ENCODE measurements around the gene PLD5.

Gene PLD5

DNA sequence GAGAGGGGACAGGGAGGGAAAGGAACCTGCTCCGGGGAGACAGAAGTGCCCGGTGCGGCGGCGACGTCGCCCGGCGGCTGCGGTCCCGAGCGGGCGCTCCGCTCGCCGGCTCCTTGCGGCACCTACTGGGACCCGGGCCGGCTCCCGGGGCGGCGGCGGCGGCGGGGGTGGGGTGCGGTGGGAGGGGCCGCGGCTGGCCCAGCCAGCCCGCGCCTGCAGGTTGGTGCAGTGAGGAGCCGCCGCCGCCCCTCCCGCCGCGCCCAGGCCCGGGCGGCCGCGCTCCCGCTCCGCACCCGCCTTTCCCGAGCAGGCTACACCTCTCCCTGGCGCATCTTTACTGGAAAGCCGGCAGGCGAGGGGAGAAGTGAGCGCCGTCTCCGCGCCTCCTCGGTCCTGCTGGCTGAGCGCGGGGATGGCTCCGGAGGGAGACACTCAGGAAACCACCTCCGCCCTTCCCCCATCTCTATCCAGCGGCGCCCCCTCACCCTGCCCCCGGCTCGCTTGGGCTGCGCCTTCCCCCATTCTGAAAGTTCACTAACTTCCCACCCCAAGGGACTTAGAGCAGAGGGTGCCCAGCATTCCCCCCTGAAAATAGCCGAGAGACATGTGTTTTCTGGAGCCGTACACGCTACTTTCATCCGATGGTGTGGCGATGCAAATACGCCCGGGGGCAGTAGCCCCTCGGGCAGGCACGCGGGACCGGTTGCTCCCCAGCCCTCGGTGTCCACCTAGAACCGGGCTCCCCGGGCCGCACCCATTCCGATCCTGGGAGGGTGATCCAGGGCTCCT lies at the start of gene PLD5:
Gene PLD5, minus strand, starts transcription at position 127 of the 789 bp plus-strand sequence.
- TF ChIP-seq CEBPB (IDR thresholded peaks at IDR 0.05) = no peak
- no peak for TF ChIP-seq TEAD4 (IDR thresholded peaks at IDR 0.05)
- TF ChIP-seq USF1 (IDR thresholded peaks at IDR 0.05) = no peak
- no peak for TF ChIP-seq RAD21 (IDR thresholded peaks at IDR 0.05; ENCODE audit: low read depth)
- no peak for TF ChIP-seq FOXM1 (IDR thresholded peaks at IDR 0.05; ENCODE audit: borderline replicate concordance, low read depth)
- TF ChIP-seq TCF12 (IDR thresholded peaks at IDR 0.05; ENCODE audit: low read depth) = no peak
- TF ChIP-seq, protein P1, sequence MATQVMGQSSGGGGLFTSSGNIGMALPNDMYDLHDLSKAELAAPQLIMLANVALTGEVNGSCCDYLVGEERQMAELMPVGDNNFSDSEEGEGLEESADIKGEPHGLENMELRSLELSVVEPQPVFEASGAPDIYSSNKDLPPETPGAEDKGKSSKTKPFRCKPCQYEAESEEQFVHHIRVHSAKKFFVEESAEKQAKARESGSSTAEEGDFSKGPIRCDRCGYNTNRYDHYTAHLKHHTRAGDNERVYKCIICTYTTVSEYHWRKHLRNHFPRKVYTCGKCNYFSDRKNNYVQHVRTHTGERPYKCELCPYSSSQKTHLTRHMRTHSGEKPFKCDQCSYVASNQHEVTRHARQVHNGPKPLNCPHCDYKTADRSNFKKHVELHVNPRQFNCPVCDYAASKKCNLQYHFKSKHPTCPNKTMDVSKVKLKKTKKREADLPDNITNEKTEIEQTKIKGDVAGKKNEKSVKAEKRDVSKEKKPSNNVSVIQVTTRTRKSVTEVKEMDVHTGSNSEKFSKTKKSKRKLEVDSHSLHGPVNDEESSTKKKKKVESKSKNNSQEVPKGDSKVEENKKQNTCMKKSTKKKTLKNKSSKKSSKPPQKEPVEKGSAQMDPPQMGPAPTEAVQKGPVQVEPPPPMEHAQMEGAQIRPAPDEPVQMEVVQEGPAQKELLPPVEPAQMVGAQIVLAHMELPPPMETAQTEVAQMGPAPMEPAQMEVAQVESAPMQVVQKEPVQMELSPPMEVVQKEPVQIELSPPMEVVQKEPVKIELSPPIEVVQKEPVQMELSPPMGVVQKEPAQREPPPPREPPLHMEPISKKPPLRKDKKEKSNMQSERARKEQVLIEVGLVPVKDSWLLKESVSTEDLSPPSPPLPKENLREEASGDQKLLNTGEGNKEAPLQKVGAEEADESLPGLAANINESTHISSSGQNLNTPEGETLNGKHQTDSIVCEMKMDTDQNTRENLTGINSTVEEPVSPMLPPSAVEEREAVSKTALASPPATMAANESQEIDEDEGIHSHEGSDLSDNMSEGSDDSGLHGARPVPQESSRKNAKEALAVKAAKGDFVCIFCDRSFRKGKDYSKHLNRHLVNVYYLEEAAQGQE (IDR thresholded peaks at IDR 0.05; ENCODE audit: low read depth) = no peak
- TF ChIP-seq EP300 (IDR thresholded peaks at IDR 0.05; ENCODE audit: borderline replicate concordance) = no peak
- TF ChIP-seq CREB1 (IDR thresholded peaks at IDR 0.05; ENCODE audit: low read depth) = no peak
- TF ChIP-seq TAF1 (IDR thresholded peaks at IDR 0.05; ENCODE audit: low read depth) = no peak
- TF ChIP-seq, protein P2, sequence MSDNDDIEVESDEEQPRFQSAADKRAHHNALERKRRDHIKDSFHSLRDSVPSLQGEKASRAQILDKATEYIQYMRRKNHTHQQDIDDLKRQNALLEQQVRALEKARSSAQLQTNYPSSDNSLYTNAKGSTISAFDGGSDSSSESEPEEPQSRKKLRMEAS (IDR thresholded peaks at IDR 0.05) = no peak
- TF ChIP-seq NFIC (IDR thresholded peaks at IDR 0.05) = no peak
- no peak for TF ChIP-seq EGR1 (IDR thresholded peaks at IDR 0.05)

- TF ChIP-seq FOXM1 (IDR thresholded peaks at IDR 0.05; ENCODE audit: borderline replicate concordance, low read depth) (no peak), USF1 (IDR thresholded peaks at IDR 0.05) (no peak)
- TF ChIP-seq, protein P1 (IDR thresholded peaks at IDR 0.05; ENCODE audit: low read depth) = no peak
These were observed 45.4 kb upstream of the PLD5 start for GRCh38 chr1:242569867-242570266.

- TF ChIP-seq, protein P2 (IDR thresholded peaks at IDR 0.05) = no peak
These were observed 44.2 kb upstream of the PLD5 start for GRCh38 chr1:242568666-242569065.

DNA sequence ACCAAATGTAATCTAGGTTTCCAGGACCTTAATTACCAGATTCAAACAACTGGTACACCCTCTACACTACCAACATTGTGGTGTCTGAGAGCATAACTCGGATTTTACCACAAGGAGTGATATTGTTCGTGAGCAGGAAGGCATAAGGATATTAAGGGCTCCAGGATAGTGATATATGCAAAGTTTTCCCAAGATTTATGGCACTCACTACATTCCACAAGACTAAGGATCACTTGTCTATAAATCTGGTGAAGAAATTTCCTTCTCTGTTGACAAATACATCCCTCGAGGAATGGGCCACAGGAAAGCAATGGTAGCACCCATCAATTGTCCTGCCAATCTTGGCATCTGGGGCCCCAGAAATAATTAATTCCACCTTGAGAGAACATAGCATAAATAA lies 43.1 kb upstream of the PLD5 start:
- TF ChIP-seq TEAD4 (IDR thresholded peaks at IDR 0.05) (no peak), FOXM1 (IDR thresholded peaks at IDR 0.05; ENCODE audit: borderline replicate concordance, low read depth) (no peak), TCF12 (IDR thresholded peaks at IDR 0.05; ENCODE audit: low read depth) (no peak), CREB1 (IDR thresholded peaks at IDR 0.05; ENCODE audit: low read depth) (no peak), RAD21 (IDR thresholded peaks at IDR 0.05; ENCODE audit: low read depth) (no peak), USF1 (IDR thresholded peaks at IDR 0.05) (no peak), CEBPB (IDR thresholded peaks at IDR 0.05) (no peak), NFIC (IDR thresholded peaks at IDR 0.05) (no peak), TAF1 (IDR thresholded peaks at IDR 0.05; ENCODE audit: low read depth) (no peak), YY1 (IDR thresholded peaks at IDR 0.05; ENCODE audit: low read depth) (no peak), EGR1 (IDR thresholded peaks at IDR 0.05) (no peak), EP300 (IDR thresholded peaks at IDR 0.05; ENCODE audit: borderline replicate concordance) (no peak)
- TF ChIP-seq, protein P2 (IDR thresholded peaks at IDR 0.05) = no peak

GRCh38 chr1:242556759-242557158 lies 32.3 kb upstream of the PLD5 start:
- no peak for TF ChIP-seq ZBTB7A (IDR thresholded peaks at IDR 0.05; ENCODE audit: low read depth)
- TF ChIP-seq YY1 (IDR thresholded peaks at IDR 0.05; ENCODE audit: low read depth) = no peak
- TF ChIP-seq EP300 (IDR thresholded peaks at IDR 0.05; ENCODE audit: borderline replicate concordance) = no peak
- TF ChIP-seq FOXM1 (IDR thresholded peaks at IDR 0.05; ENCODE audit: borderline replicate concordance, low read depth) = no peak
- TF ChIP-seq, protein P2 (IDR thresholded peaks at IDR 0.05) = no peak
